Muscle of back (tissue), 11 donors: ENCODE data around the gene SLC24A4. TPM values are rescaled to one million over a fixed set of nuclear protein-coding genes. Genes with fewer than 3 reads are reported as not detected.

Source experiments
- DNase-seq, 3 donors: peaks; one replicate each; pipeline versions ENCODE4 v3.0.0 to v3.0.0-alpha.2; 2013
- polyA plus RNA-seq, 10 donors: library from polyadenylated mRNA; unstranded; fragments of 120-200 nt; gene quantifications; one replicate each; pipeline ENCODE4 v1.2.1, GENCODE V29; 2013; ENCODE audit not compliant: insufficient read length in 10 of 10

The SLC24A4 gene
- polyA plus RNA-seq, 10 donors, result 1.1 to 7.4 (median 2.7) TPM

GRCh38 chr14:92496191-92496857 is 173.4 kb downstream of the SLC24A4 start:
- DNase-seq, result no peak

DNA sequence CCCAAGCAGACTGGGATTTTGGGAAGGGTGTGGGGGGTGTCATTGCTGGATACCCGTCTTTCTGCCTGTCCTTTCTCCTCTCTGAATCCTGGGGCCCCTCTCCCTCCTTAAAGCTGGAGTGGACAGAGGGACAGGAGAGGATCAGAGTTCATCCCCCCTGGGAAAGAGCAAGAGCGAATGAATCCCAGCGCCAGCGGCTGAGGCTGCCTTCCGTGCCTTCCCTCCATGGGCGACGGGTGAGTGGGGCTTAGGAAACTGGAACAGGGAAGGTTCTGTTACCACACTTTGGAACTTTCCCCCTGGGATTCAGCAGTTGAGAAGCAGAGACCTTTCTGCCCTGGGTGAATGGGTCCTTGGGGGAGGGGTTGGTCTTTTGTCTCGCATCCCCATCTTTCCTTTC is 174.4 kb downstream of the SLC24A4 start:
- DNase-seq, result no peak

GRCh38 chr14:92499234-92499633 is 176.3 kb downstream of the SLC24A4 start:
- DNase-seq, result no peak

DNA sequence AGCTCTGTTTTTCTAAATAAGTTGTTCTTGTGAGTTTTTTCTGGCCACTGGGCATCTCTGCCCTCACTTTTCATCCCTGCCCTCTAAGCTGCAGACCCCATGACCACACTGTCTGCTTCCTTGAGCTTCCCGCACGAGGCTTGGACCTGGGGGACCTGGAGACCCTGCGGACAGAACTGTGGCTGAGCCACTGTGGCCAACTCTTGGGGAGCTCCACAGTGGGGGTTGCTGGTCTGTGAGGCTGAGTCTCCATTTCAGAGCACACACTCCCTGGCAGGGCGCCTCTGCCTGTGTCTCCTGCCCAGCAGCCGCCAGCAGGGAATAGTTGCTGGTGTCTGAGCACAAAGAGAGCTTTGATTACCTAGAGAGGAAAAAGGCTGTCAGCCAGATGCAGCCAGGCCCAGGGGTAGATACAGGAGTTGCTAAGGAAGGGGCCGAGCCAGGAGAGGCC is 177.6 kb downstream of the SLC24A4 start:
- DNase-seq, result peak in 1 of 3 donors; percentile 54

- DNase-seq, result peak in 1 of 3 donors; percentile 85
These were observed 179.0 kb downstream of the SLC24A4 start for GRCh38 chr14:92501891-92502351.

DNA sequence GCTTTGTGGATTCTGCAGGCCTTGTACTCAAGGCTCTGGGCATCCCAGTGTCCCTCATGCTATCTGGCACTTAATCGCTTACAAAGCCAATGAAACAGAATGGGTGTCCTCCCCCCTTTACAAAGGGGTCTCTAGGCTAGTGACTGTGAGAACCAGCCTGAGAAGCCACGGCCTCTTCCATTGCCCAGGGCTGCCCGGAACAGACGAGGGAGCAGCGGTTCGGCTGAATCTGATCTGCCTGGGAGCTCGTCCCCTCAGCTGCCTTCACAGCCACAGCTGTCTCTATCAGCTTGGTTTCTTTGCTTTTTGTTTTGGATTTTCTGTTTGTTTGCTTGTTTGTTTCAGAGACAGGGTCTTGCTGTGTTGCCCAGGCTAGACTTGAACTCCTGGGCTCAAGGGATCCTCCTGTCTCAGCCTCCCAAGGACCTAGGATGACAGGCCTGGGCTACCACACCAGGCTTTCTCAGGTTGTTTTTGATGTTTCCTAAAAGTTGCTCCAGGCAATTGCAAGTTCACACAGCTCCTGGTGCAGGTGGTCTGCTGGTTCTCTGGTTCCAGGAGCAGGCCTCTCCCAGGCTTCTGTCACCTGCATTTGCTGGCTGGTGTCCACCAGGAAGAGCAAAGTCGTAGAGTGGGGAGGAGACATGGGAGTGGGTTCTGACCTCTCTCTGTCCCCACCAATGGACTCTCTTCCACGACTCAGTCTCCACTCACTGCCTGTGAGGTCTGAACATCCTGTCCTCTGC is 179.7 kb downstream of the SLC24A4 start:
- no peak for DNase-seq

- peak in 1 of 3 donors; percentile 44 for DNase-seq
These were observed 181.0 kb downstream of the SLC24A4 start for GRCh38 chr14:92503756-92504491.

GRCh38 chr14:92505826-92506225 is 182.9 kb downstream of the SLC24A4 start:
- DNase-seq, result no peak

DNA sequence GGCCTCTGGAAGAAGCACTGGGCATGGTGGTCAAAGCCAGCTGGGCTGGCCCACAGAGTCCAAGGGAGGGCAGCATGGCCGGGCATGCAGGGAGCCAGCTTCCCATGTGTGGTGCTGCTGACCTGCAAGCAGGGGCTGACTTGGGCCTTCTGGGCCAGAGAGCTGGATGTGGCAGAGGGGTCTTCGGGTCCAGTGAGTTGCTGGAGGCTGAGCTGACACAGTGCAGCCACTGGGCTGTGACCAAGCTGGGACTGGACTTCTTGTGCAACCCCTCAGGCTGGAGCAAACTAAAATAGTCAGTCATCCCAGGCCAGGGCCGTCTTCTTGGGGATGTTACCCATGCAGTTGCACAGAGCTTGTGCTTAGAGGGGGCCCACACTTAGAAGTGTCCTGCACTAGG is 183.3 kb downstream of the SLC24A4 start:
- no peak for DNase-seq

DNA sequence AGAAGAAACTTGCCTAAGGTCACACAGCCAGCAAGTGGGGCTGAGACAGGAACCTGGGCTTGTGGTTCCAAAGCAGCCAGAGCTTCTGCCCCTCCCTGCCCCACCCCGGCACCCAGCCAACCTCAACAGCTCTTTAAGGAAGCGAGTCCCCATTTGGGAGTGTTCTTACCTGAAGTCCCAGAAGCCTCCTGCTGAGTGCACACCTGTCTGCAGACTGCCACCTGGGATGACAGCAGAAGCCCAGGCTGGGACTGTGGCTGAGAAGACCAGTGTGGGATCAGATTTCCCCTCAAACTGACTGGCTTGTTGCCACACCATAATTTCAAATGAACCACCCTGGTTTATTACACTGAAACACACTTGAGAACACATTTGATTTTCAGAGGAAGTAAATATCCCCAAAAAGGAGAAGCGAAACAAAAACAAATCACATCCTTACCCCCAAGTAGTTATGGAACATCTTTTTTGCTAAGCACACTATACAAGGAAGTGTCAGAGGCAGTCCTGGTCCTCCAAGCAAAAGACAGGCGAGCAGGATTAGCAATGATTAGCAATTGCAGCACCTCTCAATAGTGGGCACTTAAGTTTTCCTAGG is 184.3 kb downstream of the SLC24A4 start:
- DNase-seq, result no peak

DNA sequence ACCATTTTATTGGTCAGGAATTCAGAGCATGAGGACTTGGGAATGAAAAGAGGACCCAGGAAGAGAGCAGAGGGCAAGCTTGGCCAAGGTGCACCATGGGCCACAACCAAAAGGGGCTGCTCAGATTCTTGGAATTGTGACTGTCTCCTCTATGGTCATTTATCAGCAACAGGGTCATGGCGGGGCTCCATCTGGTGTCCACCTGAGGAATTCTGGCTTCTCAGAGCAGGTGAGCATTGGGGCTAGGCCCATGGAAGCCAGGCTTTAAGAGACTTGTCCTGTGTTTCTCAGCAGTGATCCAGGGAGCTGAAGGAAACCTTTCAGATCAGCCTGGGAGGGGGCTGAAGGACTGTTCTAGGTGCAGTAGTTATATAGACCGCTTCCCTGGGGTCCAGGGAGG is 188.0 kb downstream of the SLC24A4 start:
- DNase-seq, result no peak

- peak in 2 of 3 donors; percentile 63 to 96 for DNase-seq
These were observed 188.7 kb downstream of the SLC24A4 start for GRCh38 chr14:92511453-92512238.

DNA sequence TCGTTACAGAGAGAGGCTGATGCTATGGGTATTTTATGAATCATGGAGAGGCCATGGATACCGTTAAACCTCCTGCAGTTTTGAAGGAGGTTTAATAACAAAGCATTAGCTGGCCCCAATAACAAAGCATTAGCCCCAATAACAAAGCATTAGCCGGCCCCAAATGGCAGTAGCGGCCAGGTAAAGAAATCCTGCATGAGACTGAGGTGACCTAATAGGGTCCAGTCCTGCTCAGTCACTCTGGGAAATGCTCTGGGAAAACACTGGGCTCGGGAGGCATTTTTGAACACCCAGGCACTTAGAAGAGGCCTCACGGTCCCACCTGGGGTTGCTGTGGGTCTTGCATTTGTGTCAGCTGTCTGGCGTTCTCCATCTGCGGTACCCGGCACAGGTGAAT is 189.8 kb downstream of the SLC24A4 start:
- no peak for DNase-seq

DNA sequence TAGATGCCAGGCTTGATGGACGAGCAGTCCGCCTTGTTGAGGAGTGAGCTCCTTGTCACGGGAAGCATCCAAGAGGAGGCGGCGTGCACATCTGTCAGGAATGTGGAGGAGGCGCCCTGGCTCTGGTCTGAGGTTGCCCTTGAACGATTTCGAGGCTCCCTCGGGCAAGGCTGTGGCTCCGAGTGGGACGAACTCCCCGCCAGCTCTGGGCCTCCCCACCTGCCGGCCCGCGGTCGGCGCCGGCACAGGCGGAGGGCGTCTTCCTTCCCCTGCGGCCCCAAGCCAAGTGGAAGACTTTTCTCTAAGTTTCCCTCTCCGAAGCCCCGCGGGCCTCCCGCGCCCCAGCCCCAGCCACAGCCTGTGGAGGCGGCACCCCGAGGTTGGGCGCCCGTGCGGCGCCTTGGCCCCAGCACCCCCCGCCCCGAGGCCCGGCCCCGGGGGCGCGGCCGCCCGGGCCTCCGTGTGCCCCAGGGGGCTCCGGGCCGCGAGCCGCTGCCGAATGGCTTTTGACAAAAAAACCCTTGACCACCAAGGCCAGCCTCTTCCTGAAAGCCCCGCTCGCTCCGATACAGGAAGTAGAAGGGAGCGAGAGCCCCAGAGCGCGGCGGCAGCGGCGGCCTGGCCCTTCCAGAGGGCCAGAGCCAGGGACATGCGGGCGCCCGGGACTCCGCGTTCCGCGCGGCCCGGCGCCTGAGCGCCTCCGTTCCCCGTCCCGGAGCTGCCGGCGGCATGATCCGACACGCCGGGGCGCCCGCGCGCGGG is 190.4 kb downstream of the SLC24A4 start, which contains the start of gene RIN3:
TSS of gene RIN3 (plus strand) at position 578 of the 762 bp plus-strand sequence. CDS start at position 730, 152 bp downstream.
- DNase-seq, result peak; percentile 55 to 86 (median 69)

- peak in 1 of 3 donors; percentile 80 for DNase-seq
These were observed 191.2 kb downstream of the SLC24A4 start for GRCh38 chr14:92513966-92514843.

DNA sequence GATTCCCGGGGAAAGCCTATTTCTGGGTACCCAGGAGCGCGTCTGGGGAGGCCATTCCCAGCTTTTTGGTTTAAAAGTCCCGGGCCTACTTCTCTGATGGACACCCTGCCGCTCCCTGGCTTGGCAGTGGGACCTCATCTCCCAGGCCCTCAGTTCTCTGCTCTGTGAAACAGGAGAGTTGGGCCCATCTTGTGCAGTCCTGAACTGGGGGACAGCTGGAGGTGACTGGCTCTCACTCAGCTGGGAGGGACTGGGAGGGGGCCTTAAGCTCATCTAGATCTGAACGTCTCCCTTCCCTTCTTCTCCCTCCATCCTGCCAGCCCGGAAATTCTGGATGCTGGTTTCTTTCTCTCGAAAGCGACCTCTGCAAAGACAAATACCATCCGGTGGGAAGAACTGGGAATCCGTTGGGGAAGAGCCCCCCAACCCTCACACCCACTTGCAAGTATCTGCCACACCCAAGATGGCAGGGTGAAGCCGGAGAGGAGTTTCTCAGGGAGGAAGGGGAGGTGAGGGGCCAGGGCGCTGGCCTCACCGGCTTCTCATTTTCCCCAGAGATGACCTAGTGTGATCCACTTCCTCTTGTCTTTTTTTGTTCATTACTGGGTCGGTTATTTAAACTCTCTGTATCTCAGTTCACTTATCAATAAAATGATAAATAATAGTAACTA is 192.0 kb downstream of the SLC24A4 start:
- no peak for DNase-seq

DNA sequence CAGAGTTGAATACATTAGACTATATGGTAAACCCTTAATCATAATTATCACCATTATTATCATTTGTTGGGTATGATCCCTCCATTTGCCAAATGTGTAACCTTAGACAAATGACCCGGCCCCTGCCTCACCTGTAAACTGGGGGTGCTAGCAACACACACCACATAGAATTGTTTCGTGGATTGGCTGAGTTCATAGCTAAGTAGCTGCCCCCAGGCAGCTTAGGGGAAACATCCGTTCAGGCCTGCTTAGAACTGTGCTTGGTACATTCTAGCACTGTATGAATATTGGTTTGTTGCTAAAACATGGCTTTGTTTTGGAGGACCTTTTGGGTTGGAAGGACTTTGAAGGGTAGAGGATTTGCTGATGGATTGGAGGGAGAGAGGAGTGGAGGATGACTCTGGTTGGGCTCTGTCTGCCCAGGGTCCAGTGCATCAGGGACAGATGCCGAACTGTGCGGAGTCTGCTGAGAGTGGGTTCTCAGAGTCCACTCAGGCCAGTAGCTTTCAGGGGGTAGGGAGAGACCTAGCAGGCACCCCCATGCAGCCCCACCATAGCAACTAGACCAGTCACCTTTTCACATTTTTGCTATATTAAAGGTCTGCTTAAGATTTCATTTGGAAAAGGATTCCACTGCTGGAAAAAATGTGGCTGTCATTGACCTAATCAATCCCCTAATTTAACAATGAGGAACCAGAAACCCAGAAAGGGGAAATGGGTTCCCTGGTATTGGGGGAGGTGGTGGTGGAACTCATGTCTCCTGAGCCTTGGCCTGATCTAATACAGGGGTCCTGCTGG is 192.8 kb downstream of the SLC24A4 start:
- DNase-seq, result no peak
